T47D (cell line): ENCODE data around the gene SRGAP2B.
"Not testable (repeated sequence)": the region's sequence is repeated elsewhere in the genome, so short reads cannot be mapped to it uniquely, and the experiment has no call there.

Experiments used
- DNase-seq, 2 experiments: peaks; one replicate each; pipeline versions ENCODE4 v3.0.0 to v3.0.0-alpha.2; 2011 to 2012; ENCODE audit warnings: low read depth in 1 of 2, low spot score in 1 of 2
- in situ Hi-C: cut with HindIII; loops from 2 replicates; pipeline ENCODE4 v1.10.0; 2016; ENCODE audit warnings: low sequenced_read_pairs, low pct_unique_long_range_greater_than_20kb

Gene SRGAP2B

DNA sequence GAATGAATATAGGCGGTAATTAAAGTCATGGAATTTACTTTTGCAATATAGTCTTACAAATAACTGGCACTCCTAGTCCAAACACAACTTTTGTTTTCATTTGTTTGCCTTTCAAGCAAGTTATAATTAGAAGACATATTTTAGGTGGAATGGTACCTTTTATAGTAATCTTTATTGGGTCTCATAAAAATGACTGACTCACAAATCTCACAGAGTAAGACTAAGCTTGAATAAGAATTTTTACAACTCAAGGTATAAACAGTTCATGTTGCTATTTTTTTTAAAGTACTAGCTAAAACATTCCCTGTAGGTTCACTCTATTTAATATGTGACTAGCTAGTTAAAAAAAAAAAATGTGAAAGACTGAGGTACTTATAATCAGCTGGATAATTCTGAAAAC lies 6.6 kb upstream of the SRGAP2B start:
- DNase-seq, in situ Hi-C loops: not testable (repeated sequence)

GRCh38 chr1:145094655-145095211 lies 395 bp downstream of the SRGAP2B start:
- in situ Hi-C loops, DNase-seq: not testable (repeated sequence)

GRCh38 chr1:145093517-145094149 lies 1.5 kb downstream of the SRGAP2B start:
- in situ Hi-C loops, DNase-seq: not testable (repeated sequence)

- in situ Hi-C loops, DNase-seq: not testable (repeated sequence)
Measured at GRCh38 chr1:145082483-145083255, 12.5 kb downstream of the SRGAP2B start.

GRCh38 chr1:145080193-145080592 lies 14.9 kb downstream of the SRGAP2B start:
- in situ Hi-C loops, DNase-seq: not testable (repeated sequence)

- DNase-seq, in situ Hi-C loops: not testable (repeated sequence)
Measured at GRCh38 chr1:145079737-145080136, 15.4 kb downstream of the SRGAP2B start.

DNA sequence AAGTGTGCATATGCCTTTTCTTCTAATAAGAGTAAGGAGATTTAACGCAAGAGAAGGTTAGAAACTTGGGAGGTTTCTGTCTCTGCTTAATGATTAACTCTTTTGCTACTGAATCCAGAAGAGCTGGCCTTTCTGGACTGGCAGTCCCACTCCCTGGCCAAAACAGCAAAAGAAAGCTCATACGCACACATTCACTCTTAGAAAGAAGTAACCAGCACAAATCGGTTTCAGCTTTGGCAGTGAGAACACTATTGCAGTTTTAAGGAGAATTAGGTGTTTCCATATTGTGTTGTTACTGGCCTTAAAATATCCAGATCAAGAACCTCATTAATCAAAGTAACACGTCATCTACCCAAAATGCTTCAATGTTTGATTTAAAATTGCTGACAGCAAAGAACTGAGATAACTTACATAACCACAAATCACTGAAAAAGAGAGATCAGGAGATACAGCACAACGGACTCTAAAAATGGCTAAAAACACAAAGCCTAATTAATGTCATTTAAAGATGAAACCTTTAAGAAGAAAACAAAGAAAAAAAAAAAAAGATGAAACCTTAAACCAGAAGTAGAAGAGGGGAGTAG lies 16.2 kb downstream of the SRGAP2B start:
- DNase-seq, in situ Hi-C loops: not testable (repeated sequence)

DNA sequence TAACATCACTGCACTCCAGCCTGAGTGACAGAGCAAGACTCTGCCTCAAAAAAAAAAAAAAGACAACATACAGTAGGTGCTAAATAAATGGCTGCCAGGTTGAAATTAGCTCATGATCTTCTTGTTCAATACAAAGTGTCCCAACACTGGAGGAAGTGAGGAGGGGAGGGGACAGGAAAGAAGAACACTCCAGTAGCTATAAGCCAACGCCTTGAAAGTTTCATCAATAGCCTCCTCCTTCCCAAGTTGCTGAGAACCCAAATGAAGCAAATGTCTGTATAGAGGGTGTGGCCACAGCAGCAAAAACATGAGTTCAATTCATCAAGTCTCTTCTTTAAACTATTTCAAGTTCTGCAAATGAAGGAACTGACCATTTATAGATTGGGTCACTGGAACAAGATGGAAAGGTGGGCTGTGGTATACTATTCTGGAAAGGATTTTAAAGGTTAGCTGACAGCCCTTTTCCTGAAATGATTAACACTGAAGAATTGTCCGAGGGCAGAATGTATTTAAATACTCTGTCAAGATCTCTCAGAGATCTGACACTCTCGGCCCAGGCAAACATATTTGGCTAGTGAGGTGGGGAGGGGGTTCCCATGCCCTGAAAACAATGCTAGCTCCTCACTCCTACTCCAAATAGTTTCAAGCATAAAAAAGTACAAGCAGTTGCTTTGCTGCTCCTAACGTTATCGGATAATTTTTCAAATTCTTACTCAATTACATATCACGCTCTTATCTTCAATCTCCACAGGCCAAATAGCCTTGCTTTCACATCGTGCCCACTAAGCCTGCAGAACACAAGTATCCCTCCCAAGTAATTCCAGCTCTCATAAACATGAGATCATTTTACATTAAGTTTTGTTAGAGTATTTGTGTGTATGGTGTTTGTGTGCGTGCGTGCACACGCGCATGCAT lies 17.0 kb downstream of the SRGAP2B start:
- in situ Hi-C loops = not testable (repeated sequence)

DNA sequence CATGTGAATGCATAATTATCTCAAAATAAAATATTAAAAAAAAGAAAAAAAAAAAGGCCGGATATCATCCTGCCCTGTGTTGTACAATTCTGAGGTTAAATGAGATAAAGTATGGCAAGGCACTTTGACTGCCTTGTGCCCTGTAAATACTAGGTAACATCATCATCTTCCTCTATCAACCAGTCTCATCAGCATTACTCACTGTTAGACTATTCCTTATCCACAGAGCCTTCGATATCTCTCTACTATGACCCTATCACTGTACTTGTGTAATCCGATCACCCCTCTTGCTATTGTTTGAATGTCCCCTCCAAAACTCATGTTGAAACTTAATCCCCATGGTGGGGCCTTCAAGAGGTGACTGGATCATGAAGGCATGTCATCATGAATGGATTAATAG lies 18.3 kb downstream of the SRGAP2B start:
- in situ Hi-C loops, DNase-seq: not testable (repeated sequence)

More for the DNA sequence above, 17.0 kb downstream of the SRGAP2B start:
- DNase-seq = not testable (repeated sequence)

- DNase-seq, in situ Hi-C loops: not testable (repeated sequence)
Measured at GRCh38 chr1:145074021-145074559, 21.0 kb downstream of the SRGAP2B start.

DNA sequence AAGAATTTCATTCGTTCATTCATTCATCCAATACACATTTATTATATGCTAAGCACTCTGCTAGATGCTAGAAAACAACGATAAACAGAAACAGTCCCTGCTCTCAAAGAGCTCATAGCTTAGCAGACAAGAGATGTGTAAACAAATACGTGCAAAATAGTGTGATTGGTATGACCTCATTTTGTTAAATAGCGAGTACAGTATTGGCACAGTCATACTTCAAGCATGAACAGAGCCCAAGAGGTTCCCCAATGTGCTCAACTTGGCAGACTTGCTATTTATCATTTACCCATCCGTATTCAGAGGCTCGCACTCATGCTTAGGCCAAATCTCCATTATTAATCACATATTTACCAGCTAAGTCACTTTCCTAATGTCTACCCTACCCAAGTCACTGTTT lies 23.6 kb downstream of the SRGAP2B start:
- in situ Hi-C loops, DNase-seq: not testable (repeated sequence)

GRCh38 chr1:145066486-145066885 lies 28.6 kb downstream of the SRGAP2B start:
- in situ Hi-C loops, DNase-seq: not testable (repeated sequence)

- in situ Hi-C loops, DNase-seq: not testable (repeated sequence)
Measured at GRCh38 chr1:145065194-145065826, 29.8 kb downstream of the SRGAP2B start.

DNA sequence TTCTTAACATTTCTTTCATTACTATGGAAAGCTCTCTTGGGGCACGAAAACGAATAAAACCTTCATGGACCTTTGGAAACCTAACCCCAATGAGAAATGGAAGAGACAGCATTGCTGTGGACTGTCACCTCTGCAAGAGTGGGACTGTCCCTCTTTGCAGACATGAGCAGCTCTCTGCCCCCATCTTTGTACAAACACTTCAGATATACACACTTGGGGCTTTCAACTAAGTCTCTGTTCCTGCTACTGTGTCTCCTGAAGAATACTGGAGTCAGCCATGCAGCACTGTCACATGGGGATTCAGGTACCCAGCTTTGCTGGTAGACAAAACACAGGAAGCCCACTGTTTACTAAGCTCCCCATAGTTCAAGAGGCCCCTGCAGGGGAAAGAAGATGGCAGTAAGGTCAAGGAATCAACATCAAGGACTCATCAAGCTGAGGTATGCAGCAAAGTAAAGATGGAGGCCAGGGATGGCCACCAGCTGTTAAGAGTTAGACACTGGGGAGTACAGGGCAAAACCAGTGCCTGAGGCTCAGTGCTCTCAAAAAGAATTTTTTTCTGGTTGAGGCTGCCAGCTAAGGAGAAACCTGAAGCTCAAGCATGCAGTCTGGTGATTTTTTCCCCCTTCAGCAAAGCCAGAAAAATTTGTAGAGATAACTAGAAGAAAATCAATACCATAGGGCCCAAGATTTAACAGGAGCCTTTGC lies 31.0 kb downstream of the SRGAP2B start:
- DNase-seq, in situ Hi-C loops: not testable (repeated sequence)

DNA sequence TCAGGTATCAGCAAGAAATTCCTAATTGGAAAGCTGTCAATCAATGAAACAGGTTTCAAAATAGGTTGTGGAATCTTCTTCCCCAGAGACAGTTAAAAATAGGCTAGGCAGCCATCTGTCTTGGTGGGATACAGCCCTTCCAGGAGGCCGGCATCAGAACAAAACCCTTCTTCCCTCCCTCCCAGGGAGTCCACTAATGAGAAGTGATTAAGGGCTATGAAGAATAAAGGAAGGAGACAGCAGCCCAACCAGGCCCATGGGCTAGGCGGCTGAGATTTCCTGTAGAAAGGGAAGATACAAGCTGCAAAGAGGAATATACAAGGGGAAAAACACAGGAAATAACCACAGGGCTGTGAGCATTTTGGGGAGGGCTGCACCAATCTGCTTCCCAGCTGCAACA lies 31.8 kb downstream of the SRGAP2B start:
- DNase-seq, in situ Hi-C loops: not testable (repeated sequence)

GRCh38 chr1:145058184-145058583 lies 36.9 kb downstream of the SRGAP2B start:
- DNase-seq, in situ Hi-C loops: not testable (repeated sequence)
